OCI-LY1 (cell line): ENCODE data around the gene ZNF277.

ENCODE experiments used
- H2AFZ ChIP-seq: fragments of 200-600 bp; sonication (generic), shearing (Covaris generic); 2 replicates; pipeline ENCODE4 v1.6.0; 2014; ENCODE audit warnings: antibody characterized with exemption, mild to moderate bottlenecking, low read length
- H3F3A ChIP-seq: fragments of 200-600 bp; sonication (generic), shearing (Covaris generic); 2 replicates; pipeline ENCODE4 v1.6.0; 2014; ENCODE audit warnings: mild to moderate bottlenecking, antibody characterized with exemption, low read length, moderate library complexity; ENCODE audit not compliant: insufficient read depth
- H3K27ac ChIP-seq: fragments of 200-600 bp; sonication (generic); 2 replicates; pipeline ENCODE4 v1.5.1; 2014; ENCODE audit warnings: low read length, mixed run types, mild to moderate bottlenecking, low read depth; ENCODE audit not compliant: poor library complexity, severe bottlenecking
- H3K27me3 ChIP-seq: fragments of 200-600 bp; sonication (generic); 2 replicates; pipeline ENCODE4 v1.6.0; 2014; ENCODE audit warnings: antibody characterized with exemption, mild to moderate bottlenecking, low read length, moderate library complexity; ENCODE audit not compliant: insufficient read depth
- H3K36me3 ChIP-seq: fragments of 200-600 bp; sonication (generic); 2 replicates; pipeline ENCODE4 v1.6.1; 2014; ENCODE audit warnings: mild to moderate bottlenecking, antibody characterized with exemption, low read length, moderate library complexity, mixed read lengths; ENCODE audit not compliant: insufficient read depth
- H3K4me1 ChIP-seq: fragments of 200-600 bp; sonication (generic); 2 replicates; pipeline ENCODE4 v1.5.1; 2014; ENCODE audit warnings: mild to moderate bottlenecking, low read length, moderate library complexity; ENCODE audit not compliant: insufficient read depth, severe bottlenecking
- H3K4me2 ChIP-seq: fragments of 200-600 bp; sonication (generic), shearing (Covaris generic); 2 replicates; pipeline ENCODE4 v1.6.1; 2014; ENCODE audit warnings: low read length
- H3K4me3 ChIP-seq: fragments of 200-600 bp; sonication (generic); 2 replicates; pipeline ENCODE4 v1.5.1; 2014; ENCODE audit warnings: low read length, low read depth, mild to moderate bottlenecking, mixed read lengths; ENCODE audit not compliant: poor library complexity, severe bottlenecking
- H3K79me2 ChIP-seq: fragments of 200-600 bp; shearing (Covaris generic); 2 replicates; pipeline ENCODE4 v1.6.1; 2016; ENCODE audit warnings: mixed run types, low read length, mixed read lengths; ENCODE audit not compliant: insufficient read depth
- H3K9ac ChIP-seq: fragments of 200-600 bp; sonication (generic), shearing (Covaris generic); 2 replicates; pipeline ENCODE4 v1.6.1; 2014; ENCODE audit warnings: mild to moderate bottlenecking, low read length, mixed read lengths
- H3K9me2 ChIP-seq: fragments of 200-600 bp; sonication (generic), shearing (Covaris generic); 2 replicates; pipeline ENCODE4 v1.6.1; 2014; ENCODE audit warnings: low read depth, mild to moderate bottlenecking, low read length, mixed read lengths
- H3K9me3 ChIP-seq: fragments of 200-600 bp; shearing (Covaris generic); 2 replicates; pipeline ENCODE4 v1.6.1; 2014; ENCODE audit warnings: low read length, mixed read lengths
- H4K20me1 ChIP-seq: fragments of 200-600 bp; sonication (generic), shearing (Covaris generic); 2 replicates; pipeline ENCODE4 v1.6.0; 2016; ENCODE audit warnings: mild to moderate bottlenecking, low read length; ENCODE audit not compliant: insufficient read depth
- CTCF ChIP-seq: fragments of 200-600 bp; sonication (generic), shearing (Covaris generic); IDR thresholded peaks from 2 replicates; pipeline ENCODE4 v1.5.1; 2017; ENCODE audit warnings: mild to moderate bottlenecking, antibody characterized with exemption, low read length, moderate library complexity, mixed read lengths
- EZH2 ChIP-seq: fragments of 200-600 bp; sonication (generic), shearing (Covaris generic); IDR thresholded peaks from 2 replicates; pipeline ENCODE4 v1.8.0; 2017; ENCODE audit warnings: borderline replicate concordance, mixed run types, mild to moderate bottlenecking, antibody characterized with exemption, low read length, moderate library complexity, mixed read lengths

The ZNF277 gene

GRCh38 chr7:112214883-112215282 lies 8.4 kb downstream of the ZNF277 start:
- H4K20me1 ChIP-seq, result no peaks in the 10 kb centered on the region
- H3K4me2 ChIP-seq, result no peak overlapping the region
- H3K9ac ChIP-seq, result no peak overlapping the region
- 0 out of 2 replicates have a peak, but pooled peaks cover 5% of the 10 kb centered on the region for H3K79me2 ChIP-seq
- H3K4me1 ChIP-seq, result no peaks in the 10 kb centered on the region
- no peak overlapping the region for H3K27ac ChIP-seq
- H3K9me2 ChIP-seq, result no peaks in the 10 kb centered on the region
- no peaks in the 10 kb centered on the region for H3K27me3 ChIP-seq
- H3F3A ChIP-seq, result no peaks in the 10 kb centered on the region
- H2AFZ ChIP-seq, result no peak overlapping the region
- no peak for TF ChIP-seq CTCF
- TF ChIP-seq EZH2, result no peak
- H3K4me3 ChIP-seq, result no peak overlapping the region
- no peaks in the 10 kb centered on the region for H3K36me3 ChIP-seq
- no peaks in the 10 kb centered on the region for H3K9me3 ChIP-seq

DNA sequence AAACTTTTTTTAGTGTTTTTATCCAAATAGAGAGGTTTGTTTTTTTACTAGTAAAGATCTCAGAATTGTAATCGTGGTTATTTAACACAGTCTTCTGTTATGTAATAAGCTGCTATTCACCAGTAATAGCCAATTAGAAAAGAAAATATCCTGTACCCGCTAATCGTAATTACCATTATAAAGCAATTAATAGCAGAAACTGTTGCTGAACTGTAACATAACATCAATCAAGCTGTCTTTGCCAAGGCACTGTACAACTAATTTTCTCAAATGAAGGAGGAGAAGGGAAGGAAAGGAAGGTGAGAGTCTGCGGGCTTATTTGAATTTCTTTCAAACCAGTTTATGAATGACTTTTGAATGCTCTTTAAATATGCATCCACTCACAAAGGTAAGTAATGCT lies 9.3 kb downstream of the ZNF277 start:
- no peak overlapping the region for H3K27ac ChIP-seq
- no peaks in the 10 kb centered on the region for H3K4me1 ChIP-seq

GRCh38 chr7:112220877-112221434 lies 14.5 kb downstream of the ZNF277 start:
- H3K4me1 ChIP-seq, result no peaks in the 10 kb centered on the region
- H3K4me3 ChIP-seq, result no peak overlapping the region
- H3K79me2 ChIP-seq, result no peaks in the 10 kb centered on the region
- no peaks in the 10 kb centered on the region for H3K27me3 ChIP-seq
- H4K20me1 ChIP-seq, result no peaks in the 10 kb centered on the region
- no peaks in the 10 kb centered on the region for H3K9me3 ChIP-seq
- no peaks in the 10 kb centered on the region for H3F3A ChIP-seq
- no peak overlapping the region for H3K27ac ChIP-seq
- TF ChIP-seq CTCF (no peak), EZH2 (no peak)
- no peaks in the 10 kb centered on the region for H3K9me2 ChIP-seq
- no peaks in the 10 kb centered on the region for H3K36me3 ChIP-seq
- H3K4me2 ChIP-seq, result no peak overlapping the region
- H2AFZ ChIP-seq, result no peak overlapping the region
- no peak overlapping the region for H3K9ac ChIP-seq

More for the DNA sequence above, 9.3 kb downstream of the ZNF277 start:
- Histone ChIP-seq H4K20me1 (no peaks in the 10 kb centered on the region), H3F3A (no peaks in the 10 kb centered on the region), H3K36me3 (no peaks in the 10 kb centered on the region), H2AFZ (no peak overlapping the region), H3K9me2 (no peaks in the 10 kb centered on the region), H3K79me2 (0 out of 2 replicates have a peak, but pooled peaks cover 5% of the 10 kb centered on the region), H3K4me2 (no peak overlapping the region), H3K4me3 (no peak overlapping the region), H3K27me3 (no peaks in the 10 kb centered on the region), H3K9ac (no peak overlapping the region), H3K9me3 (no peaks in the 10 kb centered on the region)
- TF ChIP-seq CTCF (no peak), EZH2 (no peak)
